DOHH2 (cell line): ENCODE data around the gene TMPRSS7.

Source experiments
- CTCF ChIP-seq: fragments of 200-600 bp; sonication (generic); IDR thresholded peaks from one replicate; pipeline ENCODE4 v1.5.1; 2014; ENCODE audit warnings: antibody characterized with exemption, mild to moderate bottlenecking, low read depth, low read length; ENCODE audit not compliant: poor library complexity, severe bottlenecking
- EZH2phosphoT487 ChIP-seq: fragments of 200-600 bp; sonication (generic); IDR thresholded peaks from 2 replicates; pipeline ENCODE4 v1.6.1; 2017; ENCODE audit warnings: borderline replicate concordance, mild to moderate bottlenecking, antibody characterized with exemption, low read length, moderate library complexity, mixed read lengths

- no peak for TF ChIP-seq CTCF
- TF ChIP-seq EZH2phosphoT487 = no peak
These were observed 34.8 kb upstream of the TMPRSS7 start for GRCh38 chr3:111999484-112000324.
